Keratinocyte (primary cell): ENCODE results near the gene ANXA7. TPM values are rescaled to one million over a fixed set of nuclear protein-coding genes. Genes with fewer than 3 reads are reported as not detected.
A peak's percentile ranks its signal among the peaks of the same experiment; 100 is the strongest.

Experiments used
- DNase-seq: peaks from one replicate; pipeline ENCODE4 v3.0.0-alpha.2; 2011; ENCODE audit warnings: low read depth, missing footprints, low spot score
- FAIRE-seq: peaks from 2 replicates; lab custom pipeline; 2011; peaks lifted over from hg19 to GRCh38; lab: Jason Lieb, UNC
- H2AFZ ChIP-seq: 2 replicates; pipeline ENCODE4 v1.6.0; 2012; ENCODE audit warnings: low read length, control low read depth, inconsistent platforms; ENCODE audit not compliant: control insufficient read depth
- H3K27ac ChIP-seq: 2 replicates; pipeline ENCODE4 v1.5.1; 2011; ENCODE audit warnings: low read length; ENCODE audit not compliant: control insufficient read depth, insufficient read depth
- H3K27me3 ChIP-seq: 3 replicates; pipeline ENCODE4 v1.6.0; 2011; ENCODE audit warnings: low read length; ENCODE audit not compliant: control insufficient read depth, insufficient read depth; ENCODE audit errors: extremely low read depth
- H3K36me3 ChIP-seq, 2 experiments: 2 replicates in 1 of 2; 3 replicates in 1 of 2; pipeline ENCODE4 v1.5.1; 2011; ENCODE audit warnings: low read length in 2 of 2, mild to moderate bottlenecking in 1 of 2; ENCODE audit not compliant: control insufficient read depth in 2 of 2, insufficient read depth in 2 of 2; ENCODE audit errors: extremely low read depth in 1 of 2
- H3K4me1 ChIP-seq: 3 replicates; pipeline ENCODE4 v1.5.1; 2011; ENCODE audit warnings: low read length; ENCODE audit not compliant: control insufficient read depth, insufficient read depth; ENCODE audit errors: extremely low read depth
- H3K4me2 ChIP-seq: 3 replicates; pipeline ENCODE4 v1.6.0; 2011; ENCODE audit warnings: low read depth, low read length; ENCODE audit not compliant: control insufficient read depth, insufficient read depth; ENCODE audit errors: extremely low read depth
- H3K4me3 ChIP-seq, 3 experiments: fragments of 200-600 bp in 1 of 3; sonication (generic) in 1 of 3; 2 replicates in 2 of 3; 3 replicates in 1 of 3; pipeline ENCODE4 v1.5.1; 2011 to 2016; ENCODE audit warnings: low read length in 3 of 3, mild to moderate bottlenecking in 3 of 3, control low read depth in 2 of 3, inconsistent platforms in 1 of 3, low read depth in 1 of 3, mixed read lengths in 1 of 3, mixed run types in 1 of 3, moderate library complexity in 1 of 3; ENCODE audit not compliant: control insufficient read depth in 2 of 3, insufficient read depth in 2 of 3; ENCODE audit errors: extremely low read depth in 1 of 3
- H3K79me2 ChIP-seq: 2 replicates; pipeline ENCODE4 v1.6.0; 2012; ENCODE audit warnings: low read length; ENCODE audit not compliant: control insufficient read depth, insufficient read depth
- H3K9ac ChIP-seq: 3 replicates; pipeline ENCODE4 v1.6.0; 2011; ENCODE audit warnings: low read length; ENCODE audit not compliant: control insufficient read depth, insufficient read depth; ENCODE audit errors: extremely low read depth
- H3K9me1 ChIP-seq: 3 replicates; pipeline ENCODE4 v1.6.0; 2011; ENCODE audit warnings: low read length; ENCODE audit not compliant: control insufficient read depth, insufficient read depth; ENCODE audit errors: extremely low read depth
- H3K9me3 ChIP-seq: 2 replicates; pipeline ENCODE4 v1.5.1; 2012; ENCODE audit warnings: low read depth, low read length; ENCODE audit not compliant: control insufficient read depth
- H4K20me1 ChIP-seq: 3 replicates; pipeline ENCODE4 v1.6.0; 2011; ENCODE audit warnings: low read length; ENCODE audit not compliant: control insufficient read depth, insufficient read depth; ENCODE audit errors: extremely low read depth
- CTCF ChIP-seq, 3 experiments: IDR thresholded peaks in 1 of 3; conservative IDR thresholded peaks in 1 of 3; optimal IDR thresholded peaks in 1 of 3; 2 replicates in 2 of 3; 3 replicates in 1 of 3; pipeline versions ENCODE3 to v1.5.1; 2011; ENCODE audit warnings: low read length in 3 of 3, mild to moderate bottlenecking in 3 of 3, moderate library complexity in 2 of 3, control low read depth in 1 of 3, inconsistent platforms in 1 of 3; ENCODE audit not compliant: insufficient read depth in 2 of 3; ENCODE audit errors: extremely low read depth in 1 of 3
- EZH2 ChIP-seq: IDR thresholded peaks from one replicate; pipeline ENCODE4 v1.6.1; 2012; ENCODE audit warnings: inconsistent platforms, mild to moderate bottlenecking, low read length, moderate library complexity
- dilution Hi-C: fragments of 300-500 bp; cut with MboI; formaldehyde crosslinking; loops from one replicate; pipeline ENCODE4 v1.7.0; 2020; ENCODE audit warnings: low sequenced_read_pairs; ENCODE audit not compliant: extremely low pct_ligation_motif_present
- polyA plus RNA-seq, 5 experiments: library from polyadenylated mRNA; depleted of rRNA in 3 of 5; stranded (reverse) in 3 of 5; stranded (forward) in 1 of 5; unstranded in 1 of 5; fragments of >200 nt; gene quantifications; 1 replicate in 1 of 5; 2 replicates in 3 of 5; 3 replicates in 1 of 5; pipeline versions ENCODE4 v1.2.1 to v1.2.3, GENCODE V29; 2011 to 2012; ENCODE audit warnings: missing spikeins in 2 of 5, low read depth in 1 of 5, low replicate concordance in 1 of 5

The ANXA7 gene
- polyA plus RNA-seq, 1 donor (not counting 4 experiments of a cell fraction or from before 2014, with no cell fraction given): 144 TPM

DNA sequence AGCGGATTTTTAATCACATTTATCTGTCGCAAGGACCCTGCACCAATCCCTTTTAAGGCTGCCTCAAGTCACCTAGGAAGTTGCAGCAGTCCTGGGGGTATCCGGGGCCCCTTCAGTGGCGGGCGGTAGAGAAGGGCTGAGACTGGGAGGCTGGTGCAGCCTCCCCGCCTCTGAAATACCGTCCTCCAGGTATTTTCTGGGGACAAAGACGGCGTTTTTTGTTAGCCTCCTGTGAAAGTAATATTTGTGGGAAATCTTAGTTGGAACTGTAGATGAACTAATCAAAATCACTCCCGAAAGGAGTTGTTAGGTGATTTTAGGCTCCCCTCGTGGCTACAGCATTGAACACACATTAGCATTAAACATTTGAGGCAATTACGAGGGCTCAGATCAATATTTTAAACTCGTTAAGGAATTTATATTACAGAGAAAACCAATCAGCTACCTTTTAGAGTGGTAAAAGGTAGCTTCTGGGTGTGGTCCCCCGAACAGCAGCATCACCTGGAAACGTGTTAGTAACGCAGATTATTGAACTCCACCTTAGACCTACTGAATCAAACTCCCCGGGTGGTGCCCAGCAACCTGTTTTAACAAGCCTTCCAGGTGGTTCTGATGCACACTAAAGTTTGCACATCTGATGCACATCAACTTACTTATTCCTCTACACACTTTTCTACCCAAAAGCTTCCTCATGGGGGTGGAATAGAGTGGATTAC is 530 bp upstream of the ANXA7 start:
- Histone ChIP-seq H2AFZ (peak overlapping the region; percentile 25), H3K9me3 (no peaks in the 10 kb centered on the region), H3K27me3 (no peaks in the 10 kb centered on the region), H3K9me1 (no peaks in the 10 kb centered on the region), H3K4me2 (peak overlapping the region; percentile 100), H4K20me1 (no peaks in the 10 kb centered on the region), H3K9ac (peak overlapping the region; percentile 94), H3K79me2 (peaks cover 28% of the 10 kb centered on the region), H3K36me3 (no peaks in the 10 kb centered on the region), H3K4me3 (peak overlapping the region; percentile 77 to 86 (median 78)), H3K4me1 (peaks cover 17% of the 10 kb centered on the region), H3K27ac (peak overlapping the region; percentile 94)
- dilution Hi-C loops: no loop called here
- DNase-seq: no peak
- FAIRE-seq: peak; percentile 68
- TF ChIP-seq EZH2 (no peak), CTCF (optimal IDR thresholded peaks at IDR 0.05 in 1 of 3, IDR thresholded peaks at IDR 0.05 in 1 of 3, conservative IDR thresholded peaks at IDR 0.05 in 1 of 3; ENCODE audit: extremely low read depth in 1 of 3, insufficient read depth in 2 of 3, low read length in 3 of 3) (no peak)

GRCh38 chr10:73413108-73413527 is 740 bp downstream of the ANXA7 start:
- peak overlapping the region; percentile 96 for H3K27ac ChIP-seq
- peaks cover 18% of the 10 kb centered on the region for H3K4me1 ChIP-seq
- TF ChIP-seq EZH2 (no peak), CTCF (optimal IDR thresholded peaks at IDR 0.05 in 1 of 3, IDR thresholded peaks at IDR 0.05 in 1 of 3, conservative IDR thresholded peaks at IDR 0.05 in 1 of 3; ENCODE audit: extremely low read depth in 1 of 3, insufficient read depth in 2 of 3, low read length in 3 of 3) (no peak)
- peak overlapping the region; percentile 73 for H3K4me2 ChIP-seq
- H3K9ac ChIP-seq: peak overlapping the region; percentile 94
- no peaks in the 10 kb centered on the region for H3K27me3 ChIP-seq
- H3K9me3 ChIP-seq: no peaks in the 10 kb centered on the region
- dilution Hi-C loops: no loop called here
- H4K20me1 ChIP-seq: peaks cover 6% of the 10 kb centered on the region
- peak overlapping the region; percentile 77 to 86 (median 78) for H3K4me3 ChIP-seq
- peak overlapping the region; percentile 85 for H2AFZ ChIP-seq
- no peaks in the 10 kb centered on the region for H3K9me1 ChIP-seq
- DNase-seq (peak; percentile 35), FAIRE-seq (no peak)
- H3K79me2 ChIP-seq: peaks cover 40% of the 10 kb centered on the region
- no peaks in the 10 kb centered on the region for H3K36me3 ChIP-seq
